Heart right ventricle (tissue), 16 donors: Measurements from ENCODE around the gene ACAA2. TPM values are rescaled to one million over a fixed set of nuclear protein-coding genes. Genes with fewer than 3 reads are reported as not detected.

ENCODE experiments used
- ATAC-seq, 8 donors: fragments of 200-7000 bp; cut with Tn5 transposase; one replicate each; pipeline ENCODE4 v1.9.1; 2020; ENCODE audit warnings: mild to moderate bottlenecking in 8 of 8, moderate library complexity in 8 of 8, moderate number of reproducible peaks in 1 of 8
- DNase-seq, 2 donors: peaks; one replicate each; pipeline ENCODE4 v3.0.0-alpha.2; 2020
- H3K27ac ChIP-seq, 10 donors: fragments of 200-600 bp; sonication (generic) in 2 of 10; one replicate each; pipeline versions ENCODE4 v1.5.0 to v1.8.0; 2020 to 2022; ENCODE audit warnings: mild to moderate bottlenecking in 3 of 10
- H3K27me3 ChIP-seq, 7 donors: fragments of 200-600 bp; one replicate each; pipeline ENCODE4 v1.8.0; 2021 to 2022; ENCODE audit warnings: mild to moderate bottlenecking in 2 of 7
- H3K36me3 ChIP-seq, 9 donors: fragments of 200-600 bp; sonication (generic) in 1 of 9; one replicate each; pipeline versions ENCODE4 v1.5.0 to v1.8.0; 2020 to 2022; ENCODE audit warnings: mild to moderate bottlenecking in 2 of 9
- H3K4me1 ChIP-seq, 9 donors: fragments of 200-600 bp; sonication (generic) in 1 of 9; one replicate each; pipeline versions ENCODE4 v1.5.0 to v1.8.0; 2020 to 2022; ENCODE audit warnings: mild to moderate bottlenecking in 4 of 9
- H3K4me3 ChIP-seq, 10 donors: fragments of 200-600 bp; sonication (generic) in 2 of 10; one replicate each; pipeline versions ENCODE4 v1.5.0 to v1.8.0; 2020 to 2022; ENCODE audit warnings: mild to moderate bottlenecking in 7 of 10, moderate library complexity in 2 of 10
- H3K9me3 ChIP-seq, 11 donors: fragments of 200-600 bp in 10 of 11; sonication (generic) in 2 of 11; one replicate each; pipeline versions ENCODE4 v1.5.0 to v1.8.0; 2013 to 2022; ENCODE audit warnings: mild to moderate bottlenecking in 2 of 11, control low read depth in 1 of 11, moderate library complexity in 1 of 11
- CTCF ChIP-seq, 9 donors: fragments of 200-600 bp; sonication (generic) in 2 of 9; IDR thresholded peaks; one replicate each; pipeline versions ENCODE4 v1.5.0 to v1.8.0; 2021 to 2022; ENCODE audit warnings: antibody characterized with exemption in 9 of 9, mild to moderate bottlenecking in 5 of 9, moderate library complexity in 1 of 9
- WGBS, 2 donors: extraction: QIAGEN DNeasy Blood & Tissue Kit; methylation state at CpG; one replicate each; pipeline ENCODE4 v1.1.7; 2013; ENCODE audit warnings: inconsistent platforms in 1 of 2; 5-methylcytosine and 5-hydroxymethylcytosine counted together
- intact Hi-C, 10 donors: fragments of 100-400 bp; cut with DNase I; formaldehyde crosslinking; loops; one replicate each; pipeline versions ENCODE4 v1.11.1 to v1.14.2; 2022
- polyA plus RNA-seq, 2 donors: library from polyadenylated mRNA; stranded (reverse); fragments of 200-250 nt; gene quantifications; one replicate each; pipeline ENCODE4 v1.2.3, GENCODE V29; 2013
- total RNA-seq, 10 donors: library from RNA; stranded (reverse); fragmentation: NEBNext Ultra II Directional in 3 of 10; extraction: Animal tissue kit (Norgen Biotek cat#: 25700) in 3 of 10; gene quantifications; one replicate each; pipeline versions ENCODE4 v1.2.1 to v1.2.4, GENCODE V29; 2021 to 2023
- donor health status: Arrhythmogenic right ventricular cardiomyopathy.
- donor health status: ischemic (EF 13 %, LVEDD 7.1; RV severe dilation, severe dysfunction).
- donor health status: healthy with polysubstance abuse.
- donor health status: DM: no; HTN: yes; CAD: no.
- donor health status: DM: no; HTN: no; CAD: no.
- donor health status: ischemic (EF 25% LVEDD 6.9; RV normal size, moderate dysfunction).
- donor health status: ischemic (EF 25% LVEDD 5.7; RV mildly dilated, moderate dysfunction).
- donor health status: healthy.
- donor health status: DM: yes; HTN: yes; CAD: no.
- donor health status: Ischemic cardiomyopathy.
- donor health status: ischemic (EF 35%, LVEDD 5.7; RV mildly dilated, moderate dysfunction).
- donor health status: nonischemic (EF 11% LVEDD 7.7; RV severe dilation, severe dysfunction).
- donor health status: DM: yes; HTN: yes; CAD: no.
- donor health status: PGD.
- donor health status: ischemic (EF 29% LVEDD 5.4; RV normal size, mild dysfunction).
- donor health status: nonischemic (EF 23%, LVEDD 6.1; RV moderate dilation, normal function).

The ACAA2 gene
- total and polyA plus RNA-seq, 12 donors: 46.7 to 377 (median 247) TPM

- H3K36me3 ChIP-seq: no peaks in the 10 kb centered on the region
- intact Hi-C loops: loop anchor here in 4 of 10 donors (10.0 kb wide), 3 partner anchors 199 to 249 kb away; partner anchors contain the start of gene LIPG (in 3 of the 4)
- H3K4me3 ChIP-seq: no peak overlapping the region
- no peak for TF ChIP-seq CTCF (IDR thresholded peaks at IDR 0.05)
- no peaks in the 10 kb centered on the region for H3K4me1 ChIP-seq
- ATAC-seq (no peak), DNase-seq (no peak)
- 84 to 87% methylated on average over 2 of the region's 2 CpGs for WGBS, 2 donors
- peaks cover 0 to 14% (median 0%) of the 10 kb centered on the region in 7 donors for H3K27me3 ChIP-seq
- no peaks in the 10 kb centered on the region for H3K9me3 ChIP-seq
- H3K27ac ChIP-seq: no peak overlapping the region
Observed at GRCh38 chr18:49763590-49763989, 49.7 kb downstream of the ACAA2 start.

- no peaks in the 10 kb centered on the region for H3K36me3 ChIP-seq
- H3K27ac ChIP-seq: no peak overlapping the region
- WGBS, 2 donors: 88 to 90% methylated on average over 35 of the region's 35 CpGs
- H3K27me3 ChIP-seq: peaks cover 0 to 14% (median 0%) of the 10 kb centered on the region in 7 donors
- intact Hi-C loops: loop anchor here in 4 of 10 donors (10.0 kb wide), 3 partner anchors 198 to 248 kb away; partner anchors contain the start of gene LIPG (in 3 of the 4)
- TF ChIP-seq CTCF (IDR thresholded peaks at IDR 0.05): no peak
- no peak overlapping the region for H3K4me3 ChIP-seq
- H3K4me1 ChIP-seq: no peaks in the 10 kb centered on the region
- H3K9me3 ChIP-seq: no peaks in the 10 kb centered on the region
- ATAC-seq (peak in 2 of 8 donors; percentile 9 to 44), DNase-seq (no peak)
Observed at GRCh38 chr18:49762191-49763077, 50.9 kb downstream of the ACAA2 start.

- Histone ChIP-seq H3K4me3 (no peak overlapping the region), H3K36me3 (no peaks in the 10 kb centered on the region), H3K27me3 (peaks cover 0 to 14% (median 0%) of the 10 kb centered on the region in 7 donors), H3K27ac (no peak overlapping the region), H3K9me3 (no peaks in the 10 kb centered on the region), H3K4me1 (no peaks in the 10 kb centered on the region)
- WGBS, 2 donors: 84 to 89% methylated on average over 10 of the region's 10 CpGs
- TF ChIP-seq CTCF (IDR thresholded peaks at IDR 0.05): no peak
- DNase-seq: no peak
- ATAC-seq: no peak
- intact Hi-C loops: loop anchor here in 4 of 10 donors (10.0 kb wide), 3 partner anchors 197 to 247 kb away; partner anchors contain the start of gene LIPG (in 3 of the 4)
Observed at GRCh38 chr18:49761771-49762170, 51.6 kb downstream of the ACAA2 start.

- H3K4me3 ChIP-seq: no peak overlapping the region
- ATAC-seq (no peak), DNase-seq (no peak)
- WGBS, 2 donors: 88 to 91% methylated on average over 5 of the region's 5 CpGs
- H3K27me3 ChIP-seq: peaks cover 0 to 14% (median 3%) of the 10 kb centered on the region in 7 donors
- peaks cover 0 to 3% (median 0%) of the 10 kb centered on the region in 11 donors for H3K9me3 ChIP-seq
- no peaks in the 10 kb centered on the region for H3K36me3 ChIP-seq
- intact Hi-C loops: loop anchor here in 1 of 10 donors (10.0 kb wide), 1 partner anchor 103 kb away; no protein-coding TSS in a partner anchor
- H3K27ac ChIP-seq: no peak overlapping the region
- TF ChIP-seq CTCF (IDR thresholded peaks at IDR 0.05): no peak
- H3K4me1 ChIP-seq: no peaks in the 10 kb centered on the region
Observed at GRCh38 chr18:49758263-49758610, 55.1 kb downstream of the ACAA2 start.
